ENCODE data around the gene LILRA1.

DNA sequence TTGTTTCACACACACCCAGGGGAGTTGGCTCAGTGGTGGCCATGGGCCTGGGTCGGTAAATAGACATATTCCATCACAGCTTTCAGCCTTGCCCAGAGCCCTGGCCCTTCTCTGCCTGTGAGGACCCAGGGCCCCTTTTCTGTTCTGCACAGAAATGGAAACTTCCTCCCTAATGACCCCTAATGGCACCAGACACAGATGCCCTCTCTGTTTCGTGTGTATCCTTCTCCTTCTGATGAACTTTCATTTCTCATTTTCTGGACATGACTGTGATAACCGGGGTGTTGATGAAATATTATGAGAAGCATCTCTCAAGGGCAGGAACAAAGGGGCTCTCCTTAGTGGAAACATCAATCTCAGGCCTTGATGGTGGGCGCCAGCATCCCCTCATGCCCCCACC, 12.8 kb downstream of the LILRA1 start:
- TF ChIP-seq EZH2 (IDR thresholded peaks at IDR 0.05; ENCODE audit: borderline replicate concordance, low read depth, low read length) (no peak), ZNF589 (CRISPR knock-in tag; IDR thresholded peaks at IDR 0.05; ENCODE audit: low read depth) (no peak), PHTF2 (CRISPR knock-in tag; IDR thresholded peaks at IDR 0.05) (no peak), SP1 (CRISPR knock-in tag; IDR thresholded peaks at IDR 0.05) (no peak)
- TF ChIP-seq, protein P1, sequence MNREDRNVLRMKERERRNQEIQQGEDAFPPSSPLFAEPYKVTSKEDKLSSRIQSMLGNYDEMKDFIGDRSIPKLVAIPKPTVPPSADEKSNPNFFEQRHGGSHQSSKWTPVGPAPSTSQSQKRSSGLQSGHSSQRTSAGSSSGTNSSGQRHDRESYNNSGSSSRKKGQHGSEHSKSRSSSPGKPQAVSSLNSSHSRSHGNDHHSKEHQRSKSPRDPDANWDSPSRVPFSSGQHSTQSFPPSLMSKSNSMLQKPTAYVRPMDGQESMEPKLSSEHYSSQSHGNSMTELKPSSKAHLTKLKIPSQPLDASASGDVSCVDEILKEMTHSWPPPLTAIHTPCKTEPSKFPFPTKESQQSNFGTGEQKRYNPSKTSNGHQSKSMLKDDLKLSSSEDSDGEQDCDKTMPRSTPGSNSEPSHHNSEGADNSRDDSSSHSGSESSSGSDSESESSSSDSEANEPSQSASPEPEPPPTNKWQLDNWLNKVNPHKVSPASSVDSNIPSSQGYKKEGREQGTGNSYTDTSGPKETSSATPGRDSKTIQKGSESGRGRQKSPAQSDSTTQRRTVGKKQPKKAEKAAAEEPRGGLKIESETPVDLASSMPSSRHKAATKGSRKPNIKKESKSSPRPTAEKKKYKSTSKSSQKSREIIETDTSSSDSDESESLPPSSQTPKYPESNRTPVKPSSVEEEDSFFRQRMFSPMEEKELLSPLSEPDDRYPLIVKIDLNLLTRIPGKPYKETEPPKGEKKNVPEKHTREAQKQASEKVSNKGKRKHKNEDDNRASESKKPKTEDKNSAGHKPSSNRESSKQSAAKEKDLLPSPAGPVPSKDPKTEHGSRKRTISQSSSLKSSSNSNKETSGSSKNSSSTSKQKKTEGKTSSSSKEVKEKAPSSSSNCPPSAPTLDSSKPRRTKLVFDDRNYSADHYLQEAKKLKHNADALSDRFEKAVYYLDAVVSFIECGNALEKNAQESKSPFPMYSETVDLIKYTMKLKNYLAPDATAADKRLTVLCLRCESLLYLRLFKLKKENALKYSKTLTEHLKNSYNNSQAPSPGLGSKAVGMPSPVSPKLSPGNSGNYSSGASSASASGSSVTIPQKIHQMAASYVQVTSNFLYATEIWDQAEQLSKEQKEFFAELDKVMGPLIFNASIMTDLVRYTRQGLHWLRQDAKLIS (CRISPR knock-in tag; IDR thresholded peaks at IDR 0.05): no peak
- TF ChIP-seq, protein P2, sequence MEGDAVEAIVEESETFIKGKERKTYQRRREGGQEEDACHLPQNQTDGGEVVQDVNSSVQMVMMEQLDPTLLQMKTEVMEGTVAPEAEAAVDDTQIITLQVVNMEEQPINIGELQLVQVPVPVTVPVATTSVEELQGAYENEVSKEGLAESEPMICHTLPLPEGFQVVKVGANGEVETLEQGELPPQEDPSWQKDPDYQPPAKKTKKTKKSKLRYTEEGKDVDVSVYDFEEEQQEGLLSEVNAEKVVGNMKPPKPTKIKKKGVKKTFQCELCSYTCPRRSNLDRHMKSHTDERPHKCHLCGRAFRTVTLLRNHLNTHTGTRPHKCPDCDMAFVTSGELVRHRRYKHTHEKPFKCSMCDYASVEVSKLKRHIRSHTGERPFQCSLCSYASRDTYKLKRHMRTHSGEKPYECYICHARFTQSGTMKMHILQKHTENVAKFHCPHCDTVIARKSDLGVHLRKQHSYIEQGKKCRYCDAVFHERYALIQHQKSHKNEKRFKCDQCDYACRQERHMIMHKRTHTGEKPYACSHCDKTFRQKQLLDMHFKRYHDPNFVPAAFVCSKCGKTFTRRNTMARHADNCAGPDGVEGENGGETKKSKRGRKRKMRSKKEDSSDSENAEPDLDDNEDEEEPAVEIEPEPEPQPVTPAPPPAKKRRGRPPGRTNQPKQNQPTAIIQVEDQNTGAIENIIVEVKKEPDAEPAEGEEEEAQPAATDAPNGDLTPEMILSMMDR (IDR thresholded peaks at IDR 0.05 in 2 of 3, conservative IDR thresholded peaks at IDR 0.05 in 1 of 3; ENCODE audit: insufficient read depth in 2 of 3, low read depth in 1 of 3, low read length in 3 of 3): no peak
- TF ChIP-seq, protein P3, sequence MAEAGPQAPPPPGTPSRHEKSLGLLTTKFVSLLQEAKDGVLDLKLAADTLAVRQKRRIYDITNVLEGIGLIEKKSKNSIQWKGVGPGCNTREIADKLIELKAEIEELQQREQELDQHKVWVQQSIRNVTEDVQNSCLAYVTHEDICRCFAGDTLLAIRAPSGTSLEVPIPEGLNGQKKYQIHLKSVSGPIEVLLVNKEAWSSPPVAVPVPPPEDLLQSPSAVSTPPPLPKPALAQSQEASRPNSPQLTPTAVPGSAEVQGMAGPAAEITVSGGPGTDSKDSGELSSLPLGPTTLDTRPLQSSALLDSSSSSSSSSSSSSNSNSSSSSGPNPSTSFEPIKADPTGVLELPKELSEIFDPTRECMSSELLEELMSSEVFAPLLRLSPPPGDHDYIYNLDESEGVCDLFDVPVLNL (CRISPR knock-in tag; IDR thresholded peaks at IDR 0.05; ENCODE audit: low read depth): no peak
- TF ChIP-seq, protein P4, sequence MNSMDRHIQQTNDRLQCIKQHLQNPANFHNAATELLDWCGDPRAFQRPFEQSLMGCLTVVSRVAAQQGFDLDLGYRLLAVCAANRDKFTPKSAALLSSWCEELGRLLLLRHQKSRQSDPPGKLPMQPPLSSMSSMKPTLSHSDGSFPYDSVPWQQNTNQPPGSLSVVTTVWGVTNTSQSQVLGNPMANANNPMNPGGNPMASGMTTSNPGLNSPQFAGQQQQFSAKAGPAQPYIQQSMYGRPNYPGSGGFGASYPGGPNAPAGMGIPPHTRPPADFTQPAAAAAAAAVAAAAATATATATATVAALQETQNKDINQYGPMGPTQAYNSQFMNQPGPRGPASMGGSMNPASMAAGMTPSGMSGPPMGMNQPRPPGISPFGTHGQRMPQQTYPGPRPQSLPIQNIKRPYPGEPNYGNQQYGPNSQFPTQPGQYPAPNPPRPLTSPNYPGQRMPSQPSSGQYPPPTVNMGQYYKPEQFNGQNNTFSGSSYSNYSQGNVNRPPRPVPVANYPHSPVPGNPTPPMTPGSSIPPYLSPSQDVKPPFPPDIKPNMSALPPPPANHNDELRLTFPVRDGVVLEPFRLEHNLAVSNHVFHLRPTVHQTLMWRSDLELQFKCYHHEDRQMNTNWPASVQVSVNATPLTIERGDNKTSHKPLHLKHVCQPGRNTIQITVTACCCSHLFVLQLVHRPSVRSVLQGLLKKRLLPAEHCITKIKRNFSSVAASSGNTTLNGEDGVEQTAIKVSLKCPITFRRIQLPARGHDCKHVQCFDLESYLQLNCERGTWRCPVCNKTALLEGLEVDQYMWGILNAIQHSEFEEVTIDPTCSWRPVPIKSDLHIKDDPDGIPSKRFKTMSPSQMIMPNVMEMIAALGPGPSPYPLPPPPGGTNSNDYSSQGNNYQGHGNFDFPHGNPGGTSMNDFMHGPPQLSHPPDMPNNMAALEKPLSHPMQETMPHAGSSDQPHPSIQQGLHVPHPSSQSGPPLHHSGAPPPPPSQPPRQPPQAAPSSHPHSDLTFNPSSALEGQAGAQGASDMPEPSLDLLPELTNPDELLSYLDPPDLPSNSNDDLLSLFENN (IDR thresholded peaks at IDR 0.05; ENCODE audit: low read depth in 2 of 2, low read length in 2 of 2): no peak

All from K562 (cell line).